Aorta (tissue), 5 donors: ENCODE measurements around the gene OCRL. TPM values are rescaled to one million over a fixed set of nuclear protein-coding genes. Genes with fewer than 3 reads are reported as not detected.

Experiments used
- ATAC-seq: fragments of 200-7000 bp; cut with Tn5 transposase; one replicate; pipeline ENCODE4 v1.9.1; 2022; ENCODE audit warnings: moderate library complexity; ENCODE audit not compliant: low FRiP score
- DNase-seq, 2 donors: peaks; one replicate each; pipeline ENCODE4 v3.0.0-alpha.2; 2020
- H3K27ac ChIP-seq, 2 donors: one replicate each; pipeline ENCODE4 v1.5.1; 2013; ENCODE audit warnings: low read length in 2 of 2, mild to moderate bottlenecking in 2 of 2, moderate library complexity in 2 of 2, control low read depth in 1 of 2, inconsistent platforms in 1 of 2, low read depth in 1 of 2
- H3K27me3 ChIP-seq, 2 donors: one replicate each; pipeline ENCODE4 v1.6.1; 2013; ENCODE audit warnings: control low read depth in 1 of 2, low read length in 1 of 2, mild to moderate bottlenecking in 1 of 2, moderate library complexity in 1 of 2; ENCODE audit not compliant: insufficient read depth in 2 of 2, control insufficient read depth in 1 of 2
- H3K36me3 ChIP-seq, 2 donors: one replicate each; pipeline ENCODE4 v1.6.1; 2013; ENCODE audit warnings: control low read depth in 1 of 2, low read length in 1 of 2, mild to moderate bottlenecking in 1 of 2; ENCODE audit not compliant: insufficient read depth in 2 of 2, control insufficient read depth in 1 of 2
- H3K4me1 ChIP-seq, 2 donors: one replicate each; pipeline ENCODE4 v1.6.1; 2013; ENCODE audit warnings: low read length in 2 of 2, control low read depth in 1 of 2, mild to moderate bottlenecking in 1 of 2, moderate library complexity in 1 of 2; ENCODE audit not compliant: insufficient read depth in 2 of 2, control insufficient read depth in 1 of 2
- H3K4me3 ChIP-seq, 2 donors: one replicate each; pipeline ENCODE4 v1.5.1; 2013; ENCODE audit warnings: low read length in 2 of 2, control low read depth in 1 of 2, mild to moderate bottlenecking in 1 of 2
- H3K9me3 ChIP-seq: one replicate; pipeline ENCODE4 v1.6.1; 2013; ENCODE audit warnings: mild to moderate bottlenecking, low read length; ENCODE audit not compliant: control insufficient read depth
- WGBS, 2 donors: extraction: QIAGEN DNeasy Blood & Tissue Kit; methylation state at CpG; one replicate each; pipeline ENCODE4 v1.1.7; 2013; 5-methylcytosine and 5-hydroxymethylcytosine counted together
- intact Hi-C, 2 donors: fragments of 100-400 bp; cut with DNase I; formaldehyde crosslinking; loops; one replicate each; pipeline versions ENCODE4 v1.14.2 to v1.15.0; 2022
- polyA plus RNA-seq, 2 donors: library from polyadenylated mRNA; stranded (reverse); fragments of 200-250 nt; gene quantifications; one replicate each; pipeline ENCODE4 v1.2.3, GENCODE V29; 2013
- total RNA-seq, 2 donors: library from RNA; stranded (reverse); fragmentation: NEBNext Ultra II Directional; extraction: Animal tissue kit (Norgen Biotek cat#: 25700); gene quantifications; one replicate each; pipeline ENCODE4 v1.2.1, GENCODE V29; 2021
- donor health status: healthy with polysubstance abuse.
- donor health status: Bipolar disorder and iron deficiency.
- donor health status: DM: no; HTN: no; CAD: no.
- donor health status: DM: no; HTN: no; CAD: no.
- donor health status: DM: yes; HTN: yes; CAD: no.

The OCRL gene
- total and polyA plus RNA-seq, 4 donors: 10.6 to 23.6 (median 18.2) TPM

DNA sequence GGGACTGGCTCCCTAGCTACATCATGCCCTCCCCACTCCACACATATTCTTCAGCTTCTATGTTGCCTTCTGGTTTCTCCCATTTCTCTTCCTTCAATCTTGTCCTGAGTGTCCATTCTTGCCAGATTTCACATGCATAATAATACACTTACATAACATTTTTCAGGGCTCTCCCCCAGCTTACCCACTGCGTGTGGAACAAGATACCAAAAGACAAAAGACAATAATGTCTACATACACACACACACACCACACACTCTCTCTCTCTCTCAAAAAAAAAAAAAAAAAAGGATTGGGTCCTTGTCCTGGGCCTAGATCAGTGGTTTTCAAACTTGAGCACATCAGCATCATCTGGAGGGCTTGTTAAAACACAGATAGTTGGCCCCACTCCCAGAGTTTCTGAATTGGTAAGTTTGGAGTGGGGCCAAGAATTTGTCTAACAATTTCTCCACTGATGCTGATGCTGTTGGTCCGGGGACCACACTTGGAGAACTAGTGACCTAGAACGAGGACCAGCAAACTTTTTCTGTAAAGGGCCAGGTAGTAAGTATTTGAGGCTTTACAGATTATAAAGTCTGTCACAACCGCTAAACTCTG is 10.3 kb upstream of the OCRL start:
- H3K4me1 ChIP-seq: no peaks in the 10 kb centered on the region
- no peak overlapping the region for H3K27ac ChIP-seq
- intact Hi-C loops: no loop called here
- H3K27me3 ChIP-seq: no peaks in the 10 kb centered on the region
- ATAC-seq (no peak), DNase-seq (no peak)
- H3K4me3 ChIP-seq: no peak overlapping the region
- 49 to 54% methylated on average over 4 of the region's 4 CpGs for WGBS, 2 donors
- H3K9me3 ChIP-seq: no peaks in the 10 kb centered on the region
- no peaks in the 10 kb centered on the region for H3K36me3 ChIP-seq

DNA sequence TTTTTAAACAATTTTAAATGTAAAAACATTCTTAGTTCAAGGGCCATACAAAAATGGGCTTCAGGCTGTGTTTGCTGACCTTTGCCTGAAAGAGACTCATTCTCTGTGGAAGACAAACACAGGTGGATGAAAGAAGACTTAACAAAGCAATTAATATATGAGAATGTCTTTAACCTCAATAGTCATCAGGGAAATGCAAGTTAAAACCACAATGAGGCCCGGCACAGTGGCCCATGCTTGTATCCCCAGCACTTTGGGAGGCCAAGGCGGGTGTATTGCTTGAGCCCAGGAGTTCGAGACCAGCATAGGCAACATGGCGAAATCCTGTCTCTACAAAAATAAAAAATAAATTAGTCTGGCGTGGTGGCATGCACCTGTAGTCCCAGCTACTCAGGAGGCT is 9.6 kb upstream of the OCRL start:
- ATAC-seq: no peak
- no peak overlapping the region for H3K27ac ChIP-seq
- intact Hi-C loops: no loop called here
- H3K27me3 ChIP-seq: no peaks in the 10 kb centered on the region
- DNase-seq: no peak
- no peaks in the 10 kb centered on the region for H3K9me3 ChIP-seq
- H3K36me3 ChIP-seq: no peaks in the 10 kb centered on the region
- H3K4me1 ChIP-seq: no peaks in the 10 kb centered on the region
- WGBS, 2 donors: 83 to 95% methylated on average over 5 of the region's 5 CpGs
- no peak overlapping the region for H3K4me3 ChIP-seq

GRCh38 chrX:129531132-129531531 is 8.9 kb upstream of the OCRL start:
- intact Hi-C loops: no loop called here
- H3K36me3 ChIP-seq: no peaks in the 10 kb centered on the region
- DNase-seq: no peak

DNA sequence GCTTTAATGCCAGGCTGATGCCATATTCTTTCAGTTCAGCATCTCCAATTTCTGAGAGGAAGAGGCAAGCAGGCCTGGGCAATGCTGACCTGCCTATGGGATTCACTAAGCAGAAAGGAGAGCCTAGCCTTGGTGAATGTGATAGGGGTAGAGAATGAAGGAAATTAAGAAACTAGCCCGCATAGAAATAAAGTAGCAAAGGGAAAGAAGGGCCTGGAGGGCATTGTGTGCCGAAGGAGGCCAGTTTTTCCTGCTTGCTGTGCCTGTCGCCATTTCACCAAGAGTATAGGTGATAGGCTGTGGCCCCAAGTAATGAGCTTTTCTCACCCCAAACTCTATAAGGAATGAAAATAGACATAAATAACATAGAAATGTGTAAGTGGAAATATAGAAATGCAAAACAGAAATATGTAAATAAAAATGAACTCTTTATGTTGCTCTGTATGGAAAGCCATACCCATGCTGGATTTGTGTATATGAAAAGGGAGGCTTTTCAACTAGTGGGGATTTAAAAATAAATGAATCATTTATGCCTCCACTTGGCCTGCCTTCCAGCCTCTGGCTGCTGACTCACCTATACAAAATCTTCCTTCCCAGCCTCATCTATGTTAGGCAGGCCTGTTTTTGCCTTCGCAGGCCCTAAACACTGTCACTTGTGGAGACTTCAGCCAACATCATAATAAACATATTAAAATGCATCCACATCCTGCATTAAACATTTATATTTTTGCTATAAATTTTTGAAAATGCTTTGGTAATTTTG is 5.1 kb upstream of the OCRL start:
- no peak overlapping the region for H3K27ac ChIP-seq
- ATAC-seq: no peak
- 69 to 91% methylated on average over 4 of the region's 4 CpGs for WGBS, 2 donors
- H3K27me3 ChIP-seq: no peaks in the 10 kb centered on the region
- H3K9me3 ChIP-seq: no peaks in the 10 kb centered on the region
- DNase-seq: no peak
- no peaks in the 10 kb centered on the region for H3K4me1 ChIP-seq
- H3K4me3 ChIP-seq: no peak overlapping the region
- intact Hi-C loops: no loop called here
- no peaks in the 10 kb centered on the region for H3K36me3 ChIP-seq

More at GRCh38 chrX:129531132-129531531, 8.9 kb upstream of the OCRL start:
- Histone ChIP-seq H3K4me1 (no peaks in the 10 kb centered on the region), H3K27ac (no peak overlapping the region), H3K4me3 (no peak overlapping the region), H3K9me3 (no peaks in the 10 kb centered on the region), H3K27me3 (no peaks in the 10 kb centered on the region)
- no peak for ATAC-seq
- WGBS, 2 donors: 71 to 78% methylated on average over 1 of the region's 1 CpG

DNA sequence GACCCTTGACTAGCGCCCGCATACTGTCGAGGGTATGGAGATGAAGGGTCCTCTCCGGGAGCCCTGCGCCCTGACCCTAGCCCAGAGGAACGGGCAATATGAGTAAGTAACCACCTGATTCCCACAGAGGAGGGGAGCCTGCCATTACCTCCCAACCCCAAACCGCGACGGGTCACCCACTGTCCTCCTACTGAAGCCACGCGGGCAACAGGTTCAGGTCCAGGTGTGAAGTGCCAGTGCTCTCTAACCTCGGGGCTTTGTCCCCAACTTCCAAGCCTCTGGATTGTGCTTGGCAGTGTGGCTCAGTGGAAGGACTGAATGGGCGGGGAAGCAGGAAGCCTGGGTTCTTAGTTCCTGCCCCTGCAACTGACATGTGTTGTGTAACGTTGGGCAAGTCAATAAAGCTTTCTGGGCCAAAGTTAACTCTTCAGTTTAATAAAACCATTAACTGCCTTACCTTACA is 694 bp downstream of the OCRL start:
- intact Hi-C loops: no loop called here
- Histone ChIP-seq H3K27ac (peak overlapping the region in 1 of 2 donors; percentile 17), H3K4me1 (no peaks in the 10 kb centered on the region), H3K36me3 (no peaks in the 10 kb centered on the region), H3K27me3 (no peaks in the 10 kb centered on the region), H3K9me3 (no peaks in the 10 kb centered on the region), H3K4me3 (peak overlapping the region; percentile 23 to 63)
- DNase-seq (peak; percentile 40 to 61), ATAC-seq (peak; percentile 16)
- 1 to 29% methylated on average over 14 of the region's 14 CpGs for WGBS, 2 donors

DNA sequence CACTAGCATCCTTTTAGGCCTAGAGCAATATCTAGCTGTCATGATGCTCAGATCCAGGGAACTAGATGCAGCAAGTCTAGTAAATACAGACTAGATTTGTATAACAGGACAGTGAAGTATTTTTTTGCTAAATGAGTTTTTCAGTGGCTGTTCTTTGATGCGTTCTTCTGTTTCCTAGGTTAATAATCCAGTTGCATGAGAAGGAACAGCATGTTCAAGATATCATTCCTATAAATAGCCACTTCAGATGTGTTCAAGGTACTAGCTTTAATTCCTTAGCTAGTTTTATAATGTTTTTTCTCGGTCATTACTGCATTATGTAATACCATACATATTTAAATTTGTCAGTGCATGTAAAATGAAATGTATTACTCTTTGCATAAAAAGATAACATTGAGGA is 4.7 kb downstream of the OCRL start:
- no peak overlapping the region for H3K4me3 ChIP-seq
- no peaks in the 10 kb centered on the region for H3K4me1 ChIP-seq
- DNase-seq (no peak), ATAC-seq (no peak)
- intact Hi-C loops: no loop called here
- WGBS, 2 donors: 45 to 60% methylated on average over 2 of the region's 2 CpGs
- H3K36me3 ChIP-seq: no peaks in the 10 kb centered on the region
- no peaks in the 10 kb centered on the region for H3K27me3 ChIP-seq
- H3K9me3 ChIP-seq: no peaks in the 10 kb centered on the region
- H3K27ac ChIP-seq: no peak overlapping the region

GRCh38 chrX:129545408-129545807 is 5.3 kb downstream of the OCRL start:
- ATAC-seq (no peak), DNase-seq (no peak)
- Histone ChIP-seq H3K4me1 (no peaks in the 10 kb centered on the region), H3K27ac (no peak overlapping the region), H3K36me3 (no peaks in the 10 kb centered on the region), H3K4me3 (no peak overlapping the region), H3K27me3 (no peaks in the 10 kb centered on the region), H3K9me3 (no peaks in the 10 kb centered on the region)
- WGBS, 2 donors: 57 to 71% methylated on average over 1 of the region's 1 CpG
- intact Hi-C loops: no loop called here

DNA sequence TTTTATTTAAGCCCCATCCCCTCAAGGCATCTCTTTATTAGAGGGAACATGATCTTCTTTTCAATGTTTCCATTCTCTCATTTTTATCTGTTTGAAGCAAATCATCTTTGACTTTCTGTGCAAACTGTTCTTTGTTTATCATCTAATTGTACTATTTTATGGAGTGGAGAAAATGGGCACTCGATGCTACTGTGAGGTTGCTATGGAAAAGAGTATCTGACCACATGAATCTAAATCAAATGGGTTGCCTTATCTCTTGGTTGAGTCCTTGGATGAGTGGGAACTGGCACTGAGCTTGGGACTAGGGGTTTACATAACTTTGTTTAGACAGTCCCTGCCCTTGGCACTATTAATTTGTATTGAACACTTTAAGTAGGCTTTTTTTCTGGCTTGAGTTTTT is 9.1 kb downstream of the OCRL start:
- Histone ChIP-seq H3K4me3 (no peak overlapping the region), H3K36me3 (no peaks in the 10 kb centered on the region), H3K27ac (no peak overlapping the region), H3K9me3 (no peaks in the 10 kb centered on the region), H3K27me3 (no peaks in the 10 kb centered on the region), H3K4me1 (no peaks in the 10 kb centered on the region)
- ATAC-seq (no peak), DNase-seq (no peak)
- intact Hi-C loops: no loop called here
- WGBS, 2 donors: 57 to 77% methylated on average over 1 of the region's 1 CpG
